Activated CD8-positive, alpha-beta T cell treated with anti-CD3 and anti-CD28 coated beads for 36 hours (primary cell): ENCODE data around the gene PDCD6IP. TPM values are rescaled to one million over a fixed set of nuclear protein-coding genes. Genes with fewer than 3 reads are reported as not detected.
"Not testable (repeated sequence)": the region's sequence is repeated elsewhere in the genome, so short reads cannot be mapped to it uniquely, and the experiment has no call there.

Experiments
- ATAC-seq: fragments of 200-7000 bp; cut with Tn5 transposase; one replicate; pipeline ENCODE4 v1.10.0; 2021; ENCODE audit warnings: mild to moderate bottlenecking, moderate library complexity
- CTCF ChIA-PET: fragments of 350-600 bp; sonication (Branson Sonifier 250); formaldehyde crosslinking; loops from one replicate; lab custom pipeline; 2021; ENCODE audit warnings: antibody characterized with exemption; lab: Charles Lee
- POLR2A ChIA-PET: fragments of 350-600 bp; sonication (Branson Sonifier 250); formaldehyde crosslinking; loops from one replicate; lab custom pipeline; 2021; ENCODE audit warnings: antibody characterized with exemption; lab: Charles Lee
- DNase-seq: peaks from one replicate; pipeline ENCODE4 v3.0.0-alpha.2; 2020
- H3K27ac Mint-ChIP-seq: one replicate; pipeline ENCODE4 v1.8.0; 2021; ENCODE audit warnings: mild to moderate bottlenecking, mixed read lengths
- H3K27me3 Mint-ChIP-seq: one replicate; pipeline ENCODE4 v1.8.0; 2021; ENCODE audit warnings: mixed read lengths
- H3K36me3 Mint-ChIP-seq: one replicate; pipeline ENCODE4 v1.8.0; 2021; ENCODE audit warnings: low read depth, mixed read lengths
- H3K4me1 Mint-ChIP-seq: one replicate; pipeline ENCODE4 v1.8.0; 2021; ENCODE audit warnings: low read depth, mixed read lengths
- H3K4me3 Mint-ChIP-seq: one replicate; pipeline ENCODE4 v1.8.0; 2021; ENCODE audit warnings: mild to moderate bottlenecking, moderate library complexity, mixed read lengths
- H3K9me3 Mint-ChIP-seq: one replicate; pipeline ENCODE4 v1.8.0; 2021; ENCODE audit warnings: mixed read lengths
- CTCF ChIP-seq: fragments of 200-600 bp; IDR thresholded peaks from one replicate; pipeline ENCODE4 v1.8.0; 2022; ENCODE audit warnings: antibody characterized with exemption, mild to moderate bottlenecking
- intact Hi-C: fragments of 100-400 bp; cut with micrococcal nuclease; formaldehyde crosslinking; loops from one replicate; pipeline ENCODE4 v1.10.0; 2022
- total RNA-seq, 2 experiments: library from RNA; stranded (reverse); gene quantifications; one replicate each; pipeline ENCODE4 v1.2.3, GENCODE V29; 2021

PDCD6IP gene
- total RNA-seq, 2 experiments from 2014 or later = 139 to 146 TPM

GRCh38 chr3:33777996-33778395 lies 20.4 kb upstream of the PDCD6IP start:
- Mint-ChIP-seq H3K9me3 (no peaks in the 10 kb centered on the region), H3K27me3 (no peaks in the 10 kb centered on the region), H3K36me3 (no peaks in the 10 kb centered on the region), H3K4me1 (no peaks in the 10 kb centered on the region), H3K27ac (no peak overlapping the region), H3K4me3 (no peak overlapping the region)
- DNase-seq (no peak), ATAC-seq (no peak)
- intact Hi-C loops = no loop called here
- TF ChIP-seq CTCF = no peak
- CTCF ChIA-PET = interaction anchor here (0.9 to 5.0 kb wide), 9 partner anchors 9 to 647 kb away, joined by 3 to 72 read pairs (median 5); no protein-coding TSS in a partner anchor
- POLR2A ChIA-PET = no interaction called here

GRCh38 chr3:33779751-33780150 lies 18.7 kb upstream of the PDCD6IP start:
- Mint-ChIP-seq H3K27me3 (no peaks in the 10 kb centered on the region), H3K9me3 (no peaks in the 10 kb centered on the region), H3K4me3 (no peak overlapping the region), H3K4me1 (no peaks in the 10 kb centered on the region), H3K27ac (no peak overlapping the region), H3K36me3 (no peaks in the 10 kb centered on the region)
- ChIA-PET POLR2A (no interaction called here), CTCF (interaction anchor here (1.1 to 5.0 kb wide), 4 partner anchors 8 to 407 kb away, joined by 3 to 72 read pairs (median 6); no protein-coding TSS in a partner anchor)
- no peak for ATAC-seq
- intact Hi-C loops = loop anchor here (10.0 kb wide), 1 partner anchor 345 kb away; no protein-coding TSS in a partner anchor
- no peak for TF ChIP-seq CTCF
- DNase-seq = no peak

- CTCF ChIA-PET = interaction anchor here (1.5 kb wide), 1 partner anchor 408 kb away, joined by 4 read pairs; no protein-coding TSS in a partner anchor
- H3K27me3 Mint-ChIP-seq, ATAC-seq, POLR2A ChIA-PET, H3K4me3 Mint-ChIP-seq, DNase-seq, H3K36me3 Mint-ChIP-seq, H3K4me1 Mint-ChIP-seq, H3K27ac Mint-ChIP-seq, H3K9me3 Mint-ChIP-seq: not testable (repeated sequence)
- intact Hi-C loops = loop anchor here (10.0 kb wide), 1 partner anchor 347 kb away; no protein-coding TSS in a partner anchor
Measured at GRCh38 chr3:33781413-33781812, 17.0 kb upstream of the PDCD6IP start.

- H3K4me3 Mint-ChIP-seq = peak overlapping the region; percentile 31
- peaks cover 2% of the 10 kb centered on the region for H3K27me3 Mint-ChIP-seq
- no peak overlapping the region for H3K27ac Mint-ChIP-seq
- ATAC-seq = no peak
- peaks cover 2% of the 10 kb centered on the region for H3K4me1 Mint-ChIP-seq
- intact Hi-C loops = loop anchor here (2.0 to 10.0 kb wide), 3 partner anchors 149 to 656 kb away; no protein-coding TSS in a partner anchor
- H3K9me3 Mint-ChIP-seq = no peaks in the 10 kb centered on the region
- TF ChIP-seq CTCF = no peak
- DNase-seq = no peak
- CTCF ChIA-PET = interaction anchor here (0.5 to 5.7 kb wide), 56 partner anchors 8 to 1116 kb away, joined by 3 to 72 read pairs (median 4); partner anchors contain the start of gene PDCD6IP
- no peaks in the 10 kb centered on the region for H3K36me3 Mint-ChIP-seq
- POLR2A ChIA-PET = interaction anchor here (1.1 kb wide), 1 partner anchor 12 kb away, joined by 5 read pairs; the partner anchor contains the start of gene PDCD6IP
Measured at GRCh38 chr3:33786565-33787327, 11.7 kb upstream of the PDCD6IP start.

- DNase-seq (peak; percentile 75), ATAC-seq (peak; percentile 91)
- Mint-ChIP-seq H3K4me1 (peaks cover 4% of the 10 kb centered on the region), H3K9me3 (no peaks in the 10 kb centered on the region), H3K4me3 (peak overlapping the region; percentile 31), H3K27me3 (peaks cover 2% of the 10 kb centered on the region), H3K36me3 (no peaks in the 10 kb centered on the region), H3K27ac (no peak overlapping the region)
- TF ChIP-seq CTCF = peak; percentile 80
- POLR2A ChIA-PET = interaction anchor here (1.1 kb wide), 1 partner anchor 11 kb away, joined by 5 read pairs; the partner anchor contains the start of gene PDCD6IP
- CTCF ChIA-PET = interaction anchor here (0.5 to 5.7 kb wide), 56 partner anchors 8 to 1116 kb away, joined by 3 to 72 read pairs (median 4); partner anchors contain the start of gene PDCD6IP
- intact Hi-C loops = loop anchor here (2.0 to 10.0 kb wide), 3 partner anchors 150 to 657 kb away; no protein-coding TSS in a partner anchor
Measured at GRCh38 chr3:33787328-33788009, 11.0 kb upstream of the PDCD6IP start.
